WTC11 (cell line): ENCODE results near the gene HOMER3. TPM values are rescaled to one million over a fixed set of nuclear protein-coding genes. Genes with fewer than 3 reads are reported as not detected.

ENCODE experiments used
- ATAC-seq: fragments of 200-7000 bp; cut with Tn5 transposase; 2 replicates; pipeline ENCODE4 v1.10.0; 2021; ENCODE audit warnings: mild to moderate bottlenecking, moderate library complexity
- CTCF ChIA-PET: fragments of 300-600 bp; sonication (Branson Sonifier 250); formaldehyde crosslinking; loops from one replicate; lab custom pipeline; 2021; ENCODE audit warnings: antibody characterized with exemption; lab: Charles Lee
- POLR2A ChIA-PET: fragments of 350-600 bp; sonication (Branson Sonifier 250); formaldehyde crosslinking; loops from one replicate; lab custom pipeline; 2021; ENCODE audit warnings: antibody characterized with exemption; lab: Charles Lee
- DNase-seq: peaks from one replicate; pipeline ENCODE4 v3.0.0; 2021; ENCODE audit warnings: low spot score
- H3K27ac Mint-ChIP-seq: 2 replicates; pipeline ENCODE4 v1.8.0; 2021; ENCODE audit warnings: mixed read lengths
- H3K27me3 Mint-ChIP-seq: 2 replicates; pipeline ENCODE4 v1.8.0; 2021; ENCODE audit warnings: low read depth, mild to moderate bottlenecking, moderate library complexity, mixed read lengths
- H3K36me3 Mint-ChIP-seq: 2 replicates; pipeline ENCODE4 v1.8.0; 2021; ENCODE audit warnings: mixed read lengths
- H3K4me1 Mint-ChIP-seq: 2 replicates; pipeline ENCODE4 v1.8.0; 2022; ENCODE audit warnings: mixed read lengths
- H3K4me3 Mint-ChIP-seq: 2 replicates; pipeline ENCODE4 v1.8.0; 2021; ENCODE audit warnings: mild to moderate bottlenecking, moderate library complexity, mixed read lengths
- H3K9me3 Mint-ChIP-seq: 2 replicates; pipeline ENCODE4 v1.8.0; 2021; ENCODE audit warnings: mixed read lengths
- ATF6 ChIP-seq: sonication (generic); formaldehyde crosslinking; IDR thresholded peaks from 2 replicates; pipeline ENCODE4 v1.8.1; 2023; ENCODE audit warnings: mild to moderate bottlenecking, missing genetic modification reagents
- CBFB ChIP-seq: sonication (generic); formaldehyde crosslinking; IDR thresholded peaks from 2 replicates; pipeline ENCODE4 v1.8.1; 2022; ENCODE audit warnings: mild to moderate bottlenecking, low read depth, missing genetic modification reagents
- E2F5 ChIP-seq: sonication (generic); formaldehyde crosslinking; IDR thresholded peaks from 2 replicates; pipeline ENCODE4 v1.8.1; 2022; ENCODE audit warnings: mild to moderate bottlenecking, moderate library complexity, missing genetic modification reagents
- EMX1 ChIP-seq: fragments of 250-450 bp; sonication (Bioruptor Pico); IDR thresholded peaks from 2 replicates; pipeline ENCODE4 v1.8.0; 2021; ENCODE audit warnings: mild to moderate bottlenecking
- ESRRA ChIP-seq: sonication (generic); formaldehyde crosslinking; IDR thresholded peaks from 2 replicates; pipeline ENCODE4 v1.8.1; 2022; ENCODE audit warnings: mild to moderate bottlenecking, missing genetic modification reagents, borderline replicate concordance
- GRHL2 ChIP-seq: fragments of 250-450 bp; sonication (Bioruptor Pico); IDR thresholded peaks from 2 replicates; pipeline ENCODE4 v1.8.0; 2022; ENCODE audit warnings: mild to moderate bottlenecking, moderate library complexity; ENCODE audit not compliant: insufficient replicate concordance, severe bottlenecking
- HMGXB4 ChIP-seq: sonication (generic); formaldehyde crosslinking; IDR thresholded peaks from 2 replicates; pipeline ENCODE4 v1.8.1; 2023; ENCODE audit warnings: mild to moderate bottlenecking, moderate library complexity, missing genetic modification reagents
- IRF2 ChIP-seq: sonication (generic); formaldehyde crosslinking; IDR thresholded peaks from 2 replicates; pipeline ENCODE4 v1.8.0; 2022; ENCODE audit warnings: low read depth, missing genetic modification reagents, borderline replicate concordance
- MAX ChIP-seq: sonication (generic); formaldehyde crosslinking; IDR thresholded peaks from 2 replicates; pipeline ENCODE4 v1.8.0; 2022; ENCODE audit warnings: mild to moderate bottlenecking, missing genetic modification reagents
- NFATC4 ChIP-seq: fragments of 250-450 bp; sonication (Bioruptor Pico); IDR thresholded peaks from 2 replicates; pipeline ENCODE4 v1.9.0; 2021; ENCODE audit warnings: mild to moderate bottlenecking
- NFYB ChIP-seq: sonication (generic); formaldehyde crosslinking; conservative IDR thresholded peaks from 2 replicates; pipeline ENCODE4 v1.8.0; 2022; ENCODE audit warnings: low read depth, missing genetic modification reagents
- NR2C2 ChIP-seq: sonication (generic); formaldehyde crosslinking; IDR thresholded peaks from 2 replicates; pipeline ENCODE4 v1.8.0; 2022; ENCODE audit warnings: mild to moderate bottlenecking, missing genetic modification reagents
- PRDM15 ChIP-seq: sonication (generic); formaldehyde crosslinking; IDR thresholded peaks from 2 replicates; pipeline ENCODE4 v1.8.0; 2022; ENCODE audit warnings: missing genetic modification reagents
- RELA ChIP-seq: sonication (generic); formaldehyde crosslinking; IDR thresholded peaks from 2 replicates; pipeline ENCODE4 v1.8.1; 2022; ENCODE audit warnings: missing genetic modification reagents, mild to moderate bottlenecking, borderline replicate concordance
- RORB ChIP-seq: fragments of 250-450 bp; sonication (Bioruptor Pico); IDR thresholded peaks from 2 replicates; pipeline ENCODE4 v1.9.0; 2021; ENCODE audit warnings: mild to moderate bottlenecking
- SMAD4 ChIP-seq: sonication (generic); formaldehyde crosslinking; IDR thresholded peaks from 2 replicates; pipeline ENCODE4 v1.8.0; 2022; ENCODE audit warnings: mild to moderate bottlenecking, missing genetic modification reagents
- STAT6 ChIP-seq: sonication (generic); formaldehyde crosslinking; conservative IDR thresholded peaks from 2 replicates; pipeline ENCODE4 v1.8.1; 2023; ENCODE audit warnings: mild to moderate bottlenecking, low read depth, missing genetic modification reagents, moderate library complexity
- USF2 ChIP-seq: sonication (generic); formaldehyde crosslinking; IDR thresholded peaks from 2 replicates; pipeline ENCODE4 v1.8.1; 2023; ENCODE audit warnings: mild to moderate bottlenecking, missing genetic modification reagents, moderate library complexity
- ZNF423 ChIP-seq: fragments of 250-450 bp; sonication (Bioruptor Pico); IDR thresholded peaks from 2 replicates; pipeline ENCODE4 v2.1.2; 2022; ENCODE audit warnings: mild to moderate bottlenecking, moderate library complexity
- ZNF671 ChIP-seq: fragments of 250-450 bp; sonication (Bioruptor Pico); IDR thresholded peaks from 2 replicates; pipeline ENCODE4 v1.8.0; 2021; ENCODE audit warnings: mild to moderate bottlenecking
- total RNA-seq: library from RNA; stranded (reverse); gene quantifications from 3 replicates; pipeline ENCODE4 v1.2.3, GENCODE V29; 2021

HOMER3 gene
- total RNA-seq, 1 experiment from 2014 or later = 28.2 TPM

GRCh38 chr19:18928018-18928805, 12.8 kb downstream of the HOMER3 start:
- Mint-ChIP-seq H3K36me3 (peaks cover 20% of the 10 kb centered on the region), H3K4me1 (peaks cover 3% of the 10 kb centered on the region), H3K9me3 (no peaks in the 10 kb centered on the region), H3K27me3 (no peaks in the 10 kb centered on the region), H3K4me3 (no peak overlapping the region), H3K27ac (no peak overlapping the region)
- no peak for DNase-seq
- CTCF ChIA-PET = interaction anchor here (0.6 to 3.3 kb wide), 6 partner anchors 9 to 339 kb away, joined by 3 to 13 read pairs (median 3); partner anchors contain the start of genes COPE, DDX49 and REX1BD
- POLR2A ChIA-PET = interaction anchor here (0.8 to 1.5 kb wide), 3 partner anchors 9 to 58 kb away, joined by 3 read pairs; partner anchors contain the start of genes COPE and DDX49
- TF ChIP-seq ZNF423 (CRISPR knock-in tag) = no peak
- no peak for TF ChIP-seq PRDM15 (CRISPR knock-in tag)
- TF ChIP-seq ZNF671 = no peak
- no peak for TF ChIP-seq RELA (CRISPR knock-in tag)
- no peak for TF ChIP-seq USF2
- no peak for TF ChIP-seq NFYB
- TF ChIP-seq SMAD4 = no peak
- no peak for TF ChIP-seq RORB (CRISPR knock-in tag)
- TF ChIP-seq CBFB = no peak
- no peak for TF ChIP-seq NFATC4 (CRISPR knock-in tag)
- ATAC-seq = no peak

- CTCF ChIA-PET = no interaction called here
- no peaks in the 10 kb centered on the region for H3K27me3 Mint-ChIP-seq
- DNase-seq = no peak
- no peak for TF ChIP-seq GRHL2 (CRISPR knock-in tag)
- TF ChIP-seq SMAD4 = no peak
- no peak for TF ChIP-seq NR2C2
- no peak for TF ChIP-seq HMGXB4
- no peak for TF ChIP-seq RORB (CRISPR knock-in tag)
- no peak for TF ChIP-seq MAX (CRISPR knock-in tag)
- TF ChIP-seq EMX1 (CRISPR knock-in tag) = no peak
- no peak for TF ChIP-seq ATF6
- no peak for TF ChIP-seq STAT6 (CRISPR knock-in tag)
- no peak for TF ChIP-seq E2F5 (CRISPR knock-in tag)
- no peak for TF ChIP-seq IRF2 (CRISPR knock-in tag)
- TF ChIP-seq ESRRA (CRISPR knock-in tag) = no peak
Measured at GRCh38 chr19:18924684-18925213, 16.3 kb downstream of the HOMER3 start.

More at GRCh38 chr19:18924684-18925213, 16.3 kb downstream of the HOMER3 start:
- peaks cover 26% of the 10 kb centered on the region for H3K36me3 Mint-ChIP-seq
- H3K27ac Mint-ChIP-seq = no peak overlapping the region
- POLR2A ChIA-PET = no interaction called here
- no peak for ATAC-seq
- no peak overlapping the region for H3K4me3 Mint-ChIP-seq
- peaks cover 5% of the 10 kb centered on the region for H3K4me1 Mint-ChIP-seq
- no peaks in the 10 kb centered on the region for H3K9me3 Mint-ChIP-seq
